Type B pancreatic cell (in vitro differentiated cells): ENCODE data around the gene HNRNPF. TPM values are rescaled to one million over a fixed set of nuclear protein-coding genes. Genes with fewer than 3 reads are reported as not detected.

Experiments used
- DNase-seq: peaks from one replicate; pipeline ENCODE4 v3.0.0; 2021; ENCODE audit warnings: mixed read lengths; ENCODE audit not compliant: unreplicated experiment; ENCODE audit errors: extremely low spot score
- H3K27ac Mint-ChIP-seq: 2 replicates; pipeline ENCODE4 v1.8.0; 2021; ENCODE audit warnings: mild to moderate bottlenecking, mixed read lengths
- H3K27me3 Mint-ChIP-seq: 2 replicates; pipeline ENCODE4 v1.8.0; 2021; ENCODE audit warnings: mixed read lengths
- H3K36me3 Mint-ChIP-seq: 2 replicates; pipeline ENCODE4 v1.8.0; 2021; ENCODE audit warnings: mixed read lengths
- H3K4me1 Mint-ChIP-seq: one replicate; pipeline ENCODE4 v1.8.0; 2021; ENCODE audit warnings: mixed read lengths; ENCODE audit not compliant: unreplicated experiment
- H3K4me3 Mint-ChIP-seq: 2 replicates; pipeline ENCODE4 v1.8.0; 2021; ENCODE audit warnings: mild to moderate bottlenecking, mixed read lengths
- H3K9me3 Mint-ChIP-seq: 2 replicates; pipeline ENCODE4 v1.8.0; 2021; ENCODE audit warnings: mixed read lengths
- total RNA-seq: library from RNA; stranded (reverse); gene quantifications from 2 replicates; pipeline ENCODE4 v1.2.1, GENCODE V29; 2021; ENCODE audit warnings: low replicate concordance
- TF ChIP-seq, protein P1 (sequence below): fragments of 200-600 bp; sonication (generic); conservative IDR thresholded peaks from 2 replicates; pipeline ENCODE4 v1.5.0; 2021; ENCODE audit warnings: antibody characterized with exemption, mild to moderate bottlenecking

Gene HNRNPF
- total RNA-seq, 1 donor from 2014 or later, result 220 TPM

DNA sequence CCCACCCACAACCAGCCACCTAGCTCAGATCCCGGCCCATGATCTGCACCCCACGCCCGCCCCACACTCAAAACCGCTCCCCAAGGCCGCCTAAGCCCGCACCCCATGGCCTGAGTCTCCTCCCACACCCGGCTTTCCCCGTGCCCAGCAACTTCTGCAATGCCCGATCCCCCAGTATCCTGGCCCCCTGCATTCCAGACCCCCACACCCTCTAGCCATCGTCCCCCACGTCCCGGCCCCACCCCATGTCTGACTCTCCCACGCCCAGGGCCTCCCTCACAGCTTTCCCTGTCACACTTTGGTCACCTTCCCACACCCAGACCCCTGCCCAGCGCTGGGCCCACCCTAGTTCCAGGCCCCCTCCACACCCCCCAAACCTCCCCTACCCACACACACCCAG, 57.7 kb downstream of the HNRNPF start:
- Mint-ChIP-seq H3K27ac (no peak overlapping the region), H3K9me3 (no peaks in the 10 kb centered on the region), H3K4me1 (peaks cover 23% of the 10 kb centered on the region), H3K36me3 (no peaks in the 10 kb centered on the region), H3K27me3 (peaks cover 3% of the 10 kb centered on the region), H3K4me3 (no peak overlapping the region)
- no peak for DNase-seq
- TF ChIP-seq, protein P1, sequence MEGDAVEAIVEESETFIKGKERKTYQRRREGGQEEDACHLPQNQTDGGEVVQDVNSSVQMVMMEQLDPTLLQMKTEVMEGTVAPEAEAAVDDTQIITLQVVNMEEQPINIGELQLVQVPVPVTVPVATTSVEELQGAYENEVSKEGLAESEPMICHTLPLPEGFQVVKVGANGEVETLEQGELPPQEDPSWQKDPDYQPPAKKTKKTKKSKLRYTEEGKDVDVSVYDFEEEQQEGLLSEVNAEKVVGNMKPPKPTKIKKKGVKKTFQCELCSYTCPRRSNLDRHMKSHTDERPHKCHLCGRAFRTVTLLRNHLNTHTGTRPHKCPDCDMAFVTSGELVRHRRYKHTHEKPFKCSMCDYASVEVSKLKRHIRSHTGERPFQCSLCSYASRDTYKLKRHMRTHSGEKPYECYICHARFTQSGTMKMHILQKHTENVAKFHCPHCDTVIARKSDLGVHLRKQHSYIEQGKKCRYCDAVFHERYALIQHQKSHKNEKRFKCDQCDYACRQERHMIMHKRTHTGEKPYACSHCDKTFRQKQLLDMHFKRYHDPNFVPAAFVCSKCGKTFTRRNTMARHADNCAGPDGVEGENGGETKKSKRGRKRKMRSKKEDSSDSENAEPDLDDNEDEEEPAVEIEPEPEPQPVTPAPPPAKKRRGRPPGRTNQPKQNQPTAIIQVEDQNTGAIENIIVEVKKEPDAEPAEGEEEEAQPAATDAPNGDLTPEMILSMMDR, result no peak

DNA sequence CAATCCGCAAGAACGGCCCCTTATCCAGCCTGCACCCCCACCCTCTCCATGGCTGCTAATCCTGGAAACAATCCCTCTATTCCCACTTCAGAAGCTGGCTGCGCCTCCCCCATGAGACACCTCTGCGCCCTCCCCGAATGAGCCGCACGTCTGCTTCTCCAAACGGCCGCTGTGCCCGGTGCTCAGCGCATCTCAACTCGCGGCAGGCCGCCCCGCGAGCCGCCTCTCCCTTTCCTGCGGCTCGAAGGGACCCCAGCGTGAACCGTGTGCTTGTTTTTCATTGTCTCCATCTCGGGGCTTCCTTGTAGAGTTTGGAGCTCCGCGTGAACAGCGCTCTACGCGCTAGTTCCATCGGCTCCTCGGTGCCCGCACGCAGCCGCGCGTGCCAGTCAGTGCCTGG, 58.3 kb downstream of the HNRNPF start:
- H3K9me3 Mint-ChIP-seq, result no peaks in the 10 kb centered on the region
- H3K27ac Mint-ChIP-seq, result no peak overlapping the region
- peaks cover 17% of the 10 kb centered on the region for H3K4me1 Mint-ChIP-seq
- H3K4me3 Mint-ChIP-seq, result no peak overlapping the region
- H3K27me3 Mint-ChIP-seq, result peaks cover 3% of the 10 kb centered on the region
- TF ChIP-seq, protein P1, result no peak
- DNase-seq, result no peak
- no peaks in the 10 kb centered on the region for H3K36me3 Mint-ChIP-seq

DNA sequence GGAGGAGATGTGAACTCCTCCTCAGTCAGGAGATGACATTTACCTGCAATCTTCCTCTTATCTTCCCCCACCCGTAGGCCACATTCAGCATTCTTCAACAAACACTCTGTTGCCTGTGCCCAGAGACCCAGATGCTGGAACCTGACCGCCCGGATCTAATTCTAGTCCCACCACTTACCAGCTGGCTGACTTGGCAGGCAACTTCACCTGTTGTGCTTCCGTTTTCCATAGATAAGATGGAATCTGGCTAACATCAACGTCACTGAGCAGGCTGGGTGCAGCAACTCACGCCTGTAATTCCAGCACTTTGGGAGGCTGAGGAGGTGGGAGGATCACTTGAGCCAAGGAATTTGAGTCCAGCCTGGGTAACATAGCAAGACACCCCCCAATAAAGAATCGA, 58.8 kb downstream of the HNRNPF start:
- Mint-ChIP-seq H3K4me3 (no peak overlapping the region), H3K4me1 (peaks cover 17% of the 10 kb centered on the region), H3K9me3 (no peaks in the 10 kb centered on the region), H3K36me3 (no peaks in the 10 kb centered on the region), H3K27me3 (peaks cover 3% of the 10 kb centered on the region), H3K27ac (no peak overlapping the region)
- no peak for DNase-seq
- TF ChIP-seq, protein P1, result no peak

DNA sequence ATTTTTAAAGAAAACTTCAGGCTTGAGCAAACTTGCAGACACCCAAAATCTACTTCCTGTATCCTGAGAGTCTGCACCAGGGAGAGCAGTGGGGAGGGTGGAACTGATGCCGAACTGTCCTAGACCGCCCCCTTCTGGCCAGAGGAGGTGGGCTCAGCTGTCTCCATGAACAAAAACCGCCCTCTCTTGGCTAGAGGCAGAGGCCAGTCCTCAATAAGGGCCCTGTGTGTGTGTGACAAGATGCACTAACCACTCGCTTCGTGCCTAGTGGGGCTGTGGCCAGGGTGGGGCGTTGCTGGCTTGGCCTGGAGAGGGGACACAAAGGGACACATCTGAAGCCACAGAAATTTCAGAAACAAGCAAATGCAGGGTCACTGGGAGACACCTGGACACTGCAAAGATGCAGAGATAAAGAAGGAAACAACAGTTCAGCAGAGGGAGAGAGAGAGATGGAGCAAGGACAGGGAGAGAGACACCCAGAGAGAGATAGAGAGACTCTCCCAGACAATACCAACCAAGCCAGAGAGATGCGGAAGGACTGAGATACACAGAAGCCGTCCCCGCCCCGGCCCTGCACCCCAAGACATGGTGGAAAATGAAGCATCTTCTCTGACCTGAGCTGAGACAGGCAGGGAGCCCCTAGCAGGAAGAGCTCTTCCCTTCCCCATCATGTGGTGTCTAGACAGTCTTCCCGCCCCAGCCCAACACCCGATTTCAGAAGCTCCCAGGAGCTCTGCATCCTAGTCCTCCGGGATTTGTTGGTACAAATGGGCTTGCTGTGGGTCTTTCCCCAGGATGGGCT, 60.3 kb downstream of the HNRNPF start:
- DNase-seq, result peak; percentile 87
- TF ChIP-seq, protein P1, result peak; percentile 96
- Mint-ChIP-seq H3K36me3 (no peaks in the 10 kb centered on the region), H3K4me3 (peak overlapping the region; percentile 49), H3K4me1 (peaks cover 11% of the 10 kb centered on the region), H3K27me3 (peaks cover 3% of the 10 kb centered on the region), H3K27ac (peak overlapping the region; percentile 86), H3K9me3 (no peaks in the 10 kb centered on the region)

DNA sequence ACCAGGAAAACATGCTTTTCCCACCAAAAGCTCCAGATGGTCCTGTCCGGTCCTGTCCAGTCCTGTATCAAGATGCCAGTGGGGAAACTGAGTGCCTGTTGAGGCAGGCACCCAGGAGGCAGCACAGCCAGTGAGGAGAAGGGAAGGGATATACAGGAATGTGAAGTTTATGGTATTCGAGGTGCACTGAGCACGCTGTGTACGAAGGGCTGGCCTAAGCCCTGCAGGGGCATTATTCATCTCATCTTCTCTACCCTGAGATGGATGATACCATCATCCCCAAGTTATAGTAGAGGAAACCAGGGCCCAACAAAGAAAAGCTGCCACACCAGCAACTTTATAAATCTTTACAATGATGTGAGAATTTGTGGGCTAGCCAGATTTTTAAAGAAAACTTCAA, 61.0 kb downstream of the HNRNPF start:
- Mint-ChIP-seq H3K9me3 (no peaks in the 10 kb centered on the region), H3K4me3 (no peak overlapping the region)

More for the DNA sequence above, 61.0 kb downstream of the HNRNPF start:
- H3K27me3 Mint-ChIP-seq, result peaks cover 3% of the 10 kb centered on the region
- TF ChIP-seq, protein P1, result no peak
- no peaks in the 10 kb centered on the region for H3K36me3 Mint-ChIP-seq
- H3K4me1 Mint-ChIP-seq, result peaks cover 7% of the 10 kb centered on the region
- no peak overlapping the region for H3K27ac Mint-ChIP-seq
- no peak for DNase-seq
